Calu3 (cell line): ENCODE results near the gene SPPL3. TPM values are rescaled to one million over a fixed set of nuclear protein-coding genes. Genes with fewer than 3 reads are reported as not detected.

ENCODE experiments used
- BruUV-seq: library from RNA; stranded (reverse); fragments of 400-500 nt; replicated peaks from 2 replicates; lab custom pipeline; 2021; lab: Mats Ljungman, UMichigan
- CTCF ChIA-PET: fragments of 300-600 bp; sonication (Branson Sonifier 250); formaldehyde crosslinking; loops from one replicate; lab custom pipeline; 2022; ENCODE audit warnings: antibody characterized with exemption; lab: Charles Lee
- DNase-seq: peaks from one replicate; pipeline ENCODE4 v3.0.0; 2022
- H3K27ac Mint-ChIP-seq: one replicate; pipeline ENCODE4 v1.8.0; 2022; ENCODE audit warnings: mixed read lengths; ENCODE audit not compliant: unreplicated experiment
- H3K27me3 Mint-ChIP-seq: one replicate; pipeline ENCODE4 v1.8.0; 2022; ENCODE audit warnings: mixed read lengths; ENCODE audit not compliant: unreplicated experiment
- H3K36me3 Mint-ChIP-seq: one replicate; pipeline ENCODE4 v1.8.0; 2022; ENCODE audit warnings: mild to moderate bottlenecking, moderate library complexity, mixed read lengths; ENCODE audit not compliant: insufficient read depth, unreplicated experiment
- H3K4me1 Mint-ChIP-seq: one replicate; pipeline ENCODE4 v1.8.0; 2022; ENCODE audit warnings: mild to moderate bottlenecking, low read depth, mixed read lengths; ENCODE audit not compliant: unreplicated experiment
- H3K4me3 Mint-ChIP-seq: one replicate; pipeline ENCODE4 v1.8.0; 2022; ENCODE audit warnings: mild to moderate bottlenecking, low read depth, moderate library complexity, mixed read lengths; ENCODE audit not compliant: unreplicated experiment
- H3K9me3 Mint-ChIP-seq: one replicate; pipeline ENCODE4 v1.8.0; 2022; ENCODE audit warnings: low read depth, mixed read lengths; ENCODE audit not compliant: unreplicated experiment
- CTCF ChIP-seq: fragments of 200-600 bp; IDR thresholded peaks from one replicate; pipeline ENCODE4 v1.8.0; 2022; ENCODE audit warnings: antibody characterized with exemption; ENCODE audit not compliant: unreplicated experiment
- intact Hi-C: fragments of 100-400 bp; cut with micrococcal nuclease; formaldehyde crosslinking; loops from one replicate; pipeline ENCODE4 v1.10.0; 2022; ENCODE audit not compliant: unreplicated experiment
- total RNA-seq: library from RNA; stranded (reverse); gene quantifications from 2 replicates; pipeline ENCODE4 v1.2.3, GENCODE V29; 2022

Gene SPPL3
- total RNA-seq, 1 experiment from 2014 or later, result 61.0 TPM

DNA sequence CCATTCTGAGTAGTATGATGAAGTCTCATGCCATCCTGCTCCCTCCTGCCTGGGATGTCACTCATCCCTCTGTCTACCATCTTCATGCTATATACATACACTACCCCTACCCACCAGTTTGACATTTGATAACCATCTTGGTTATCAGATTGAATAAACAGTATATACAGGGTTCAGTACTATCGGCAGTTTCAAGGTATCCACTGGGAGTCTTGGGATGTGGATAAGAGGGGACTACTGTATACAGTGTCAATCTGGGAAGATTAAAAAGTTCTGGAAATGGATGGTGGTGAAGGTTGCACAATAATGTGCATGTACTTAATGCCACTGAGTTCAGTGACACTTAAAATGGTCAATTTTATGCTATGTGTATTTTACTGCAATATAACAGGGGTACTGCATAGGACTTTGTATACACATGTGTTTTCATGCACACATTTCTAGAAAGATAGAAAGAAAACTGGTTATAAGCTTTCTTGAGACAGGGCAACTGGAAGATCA lies 22.1 kb downstream of the SPPL3 start:
- H3K27ac Mint-ChIP-seq, result no peak overlapping the region
- no peak for DNase-seq
- H3K36me3 Mint-ChIP-seq, result no peaks in the 10 kb centered on the region
- no peak overlapping the region for H3K4me3 Mint-ChIP-seq
- no TSS peak for BruUV-seq
- intact Hi-C loops, result no loop called here
- H3K9me3 Mint-ChIP-seq, result no peaks in the 10 kb centered on the region
- TF ChIP-seq CTCF, result no peak
- CTCF ChIA-PET, result no interaction called here
- no peaks in the 10 kb centered on the region for H3K27me3 Mint-ChIP-seq
- H3K4me1 Mint-ChIP-seq, result no peaks in the 10 kb centered on the region

- Mint-ChIP-seq H3K36me3 (no peaks in the 10 kb centered on the region), H3K27me3 (no peaks in the 10 kb centered on the region), H3K27ac (no peak overlapping the region), H3K4me3 (no peak overlapping the region), H3K4me1 (no peaks in the 10 kb centered on the region), H3K9me3 (no peaks in the 10 kb centered on the region)
- TF ChIP-seq CTCF, result no peak
- no TSS peak for BruUV-seq
- no peak for DNase-seq
- CTCF ChIA-PET, result interaction anchor here (0.7 kb wide), 1 partner anchor 98 kb away, joined by 3 read pairs; the partner anchor contains the start of gene HNF1A
- intact Hi-C loops, result no loop called here
These were observed 24.3 kb downstream of the SPPL3 start for GRCh38 chr12:120879718-120880300.

DNA sequence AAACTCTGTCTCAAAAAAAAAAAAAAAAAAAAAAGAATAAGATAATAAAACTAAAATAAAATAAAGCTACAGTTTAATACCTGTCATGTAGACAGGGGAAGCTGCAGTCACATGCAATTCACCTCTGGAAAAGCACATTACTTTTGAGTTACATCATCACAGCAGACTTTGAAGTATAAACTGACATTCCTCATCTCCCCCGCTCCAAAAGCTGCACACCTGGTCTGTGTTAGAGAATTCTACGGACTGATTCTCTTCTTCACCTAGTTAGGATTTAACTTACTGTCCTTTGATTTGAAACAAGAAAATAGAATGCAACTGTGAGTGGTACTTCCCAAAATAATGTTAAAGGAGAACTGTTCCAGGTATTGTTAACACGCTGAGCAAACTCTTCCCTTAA lies 25.1 kb downstream of the SPPL3 start:
- Mint-ChIP-seq H3K27me3 (no peaks in the 10 kb centered on the region), H3K27ac (no peak overlapping the region), H3K4me1 (peaks cover 2% of the 10 kb centered on the region), H3K4me3 (no peak overlapping the region), H3K9me3 (no peaks in the 10 kb centered on the region), H3K36me3 (no peaks in the 10 kb centered on the region)
- no peak for DNase-seq
- TF ChIP-seq CTCF, result no peak
- BruUV-seq, result no TSS peak
- intact Hi-C loops, result no loop called here
- CTCF ChIA-PET, result interaction anchor here (0.6 to 1.4 kb wide), 3 partner anchors 9 to 99 kb away, joined by 3 read pairs; partner anchors contain the start of gene HNF1A

GRCh38 chr12:120874547-120875245 lies 29.5 kb downstream of the SPPL3 start:
- Mint-ChIP-seq H3K27me3 (no peaks in the 10 kb centered on the region), H3K36me3 (no peaks in the 10 kb centered on the region), H3K27ac (no peak overlapping the region), H3K4me1 (peaks cover 8% of the 10 kb centered on the region), H3K9me3 (no peaks in the 10 kb centered on the region), H3K4me3 (no peak overlapping the region)
- no TSS peak for BruUV-seq
- CTCF ChIA-PET, result no interaction called here
- no peak for DNase-seq
- intact Hi-C loops, result no loop called here
- TF ChIP-seq CTCF, result no peak
